Measurements from ENCODE around the gene MYO1E.

The MYO1E gene

GRCh38 chr15:59249816-59250215, 122.9 kb downstream of the MYO1E start:
- no peak for DNase-seq (ENCODE audit: low spot score)
- TF ChIP-seq, protein P1, sequence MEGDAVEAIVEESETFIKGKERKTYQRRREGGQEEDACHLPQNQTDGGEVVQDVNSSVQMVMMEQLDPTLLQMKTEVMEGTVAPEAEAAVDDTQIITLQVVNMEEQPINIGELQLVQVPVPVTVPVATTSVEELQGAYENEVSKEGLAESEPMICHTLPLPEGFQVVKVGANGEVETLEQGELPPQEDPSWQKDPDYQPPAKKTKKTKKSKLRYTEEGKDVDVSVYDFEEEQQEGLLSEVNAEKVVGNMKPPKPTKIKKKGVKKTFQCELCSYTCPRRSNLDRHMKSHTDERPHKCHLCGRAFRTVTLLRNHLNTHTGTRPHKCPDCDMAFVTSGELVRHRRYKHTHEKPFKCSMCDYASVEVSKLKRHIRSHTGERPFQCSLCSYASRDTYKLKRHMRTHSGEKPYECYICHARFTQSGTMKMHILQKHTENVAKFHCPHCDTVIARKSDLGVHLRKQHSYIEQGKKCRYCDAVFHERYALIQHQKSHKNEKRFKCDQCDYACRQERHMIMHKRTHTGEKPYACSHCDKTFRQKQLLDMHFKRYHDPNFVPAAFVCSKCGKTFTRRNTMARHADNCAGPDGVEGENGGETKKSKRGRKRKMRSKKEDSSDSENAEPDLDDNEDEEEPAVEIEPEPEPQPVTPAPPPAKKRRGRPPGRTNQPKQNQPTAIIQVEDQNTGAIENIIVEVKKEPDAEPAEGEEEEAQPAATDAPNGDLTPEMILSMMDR (IDR thresholded peaks at IDR 0.05; ENCODE audit: extremely low read depth, missing control alignments): no peak

- TF ChIP-seq, protein P1 (IDR thresholded peaks at IDR 0.05; ENCODE audit: extremely low read depth, missing control alignments): peak; percentile 13
- no peak for DNase-seq (ENCODE audit: low spot score)
Observed at GRCh38 chr15:59247364-59247763, 125.3 kb downstream of the MYO1E start.

- no peak for DNase-seq (ENCODE audit: low spot score)
- TF ChIP-seq, protein P1 (IDR thresholded peaks at IDR 0.05; ENCODE audit: extremely low read depth, missing control alignments): no peak
Observed at GRCh38 chr15:59245559-59245958, 127.1 kb downstream of the MYO1E start.

DNA sequence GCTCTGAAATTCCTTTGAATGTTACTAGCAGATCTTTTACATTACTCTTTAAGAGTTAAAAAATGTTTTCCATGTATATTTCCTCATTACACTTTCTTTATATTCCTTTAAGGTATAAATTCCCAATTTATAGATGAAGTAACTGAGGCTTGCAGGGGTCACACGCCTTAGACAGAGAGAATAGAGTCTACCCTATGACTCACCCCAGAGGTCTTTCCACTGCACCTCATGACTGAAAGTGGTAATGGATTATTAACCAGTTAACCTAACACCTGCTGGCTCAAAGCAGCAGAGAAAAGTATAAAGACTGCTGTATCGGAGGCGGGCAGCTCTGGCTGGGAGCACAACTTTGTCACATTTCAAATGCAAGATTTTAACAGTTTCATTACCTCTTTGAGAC, 128.3 kb downstream of the MYO1E start:
- TF ChIP-seq, protein P1 (IDR thresholded peaks at IDR 0.05; ENCODE audit: extremely low read depth, missing control alignments): no peak
- peak; percentile 70 for DNase-seq (ENCODE audit: low spot score)

- TF ChIP-seq, protein P1 (IDR thresholded peaks at IDR 0.05; ENCODE audit: extremely low read depth, missing control alignments): no peak
- no peak for DNase-seq (ENCODE audit: low spot score)
Observed at GRCh38 chr15:59243622-59244021, 129.0 kb downstream of the MYO1E start.

DNA sequence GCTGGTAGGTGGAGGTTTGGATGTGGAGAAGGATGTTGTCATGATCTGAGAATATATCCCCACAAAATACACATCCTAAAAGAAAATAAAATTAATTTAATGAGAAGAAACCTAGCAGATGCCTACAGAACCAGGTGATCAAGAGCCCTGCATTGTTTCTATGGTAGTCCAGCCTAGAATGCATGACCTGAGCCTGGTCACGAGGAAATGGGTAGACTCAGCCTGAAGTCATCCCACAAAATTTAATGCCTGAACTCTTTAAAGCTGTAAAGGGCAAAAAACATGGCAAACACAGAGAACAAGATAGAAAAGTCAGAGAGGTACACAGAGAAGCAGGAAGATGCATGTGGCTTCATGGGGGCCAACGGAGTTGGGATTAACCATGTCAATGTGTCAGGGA, 130.0 kb downstream of the MYO1E start:
- TF ChIP-seq, protein P1 (IDR thresholded peaks at IDR 0.05; ENCODE audit: extremely low read depth, missing control alignments): no peak
- no peak for DNase-seq (ENCODE audit: low spot score)

DNA sequence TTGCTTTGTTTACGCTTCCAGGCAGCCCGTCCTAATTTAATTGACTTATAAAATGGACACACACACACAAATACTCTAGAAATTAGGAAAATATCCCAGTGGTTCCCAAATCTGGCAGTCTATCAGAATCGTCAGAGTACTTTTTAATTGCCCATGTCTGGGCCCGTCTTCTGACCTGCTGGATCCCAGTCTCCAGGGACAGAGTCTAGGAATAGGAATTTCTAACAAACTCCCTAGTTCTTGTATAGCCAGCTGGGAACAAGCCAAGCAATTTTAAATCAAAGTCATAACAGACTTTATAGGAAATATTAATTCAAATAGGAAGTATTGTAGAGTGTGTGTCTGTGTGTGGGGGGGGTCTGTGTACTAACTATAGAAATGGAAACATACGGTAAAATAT, 132.6 kb downstream of the MYO1E start:
- no peak for DNase-seq (ENCODE audit: low spot score)
- TF ChIP-seq, protein P1 (IDR thresholded peaks at IDR 0.05; ENCODE audit: extremely low read depth, missing control alignments): no peak
